ENCODE data around the gene ANK3. TPM values are rescaled to one million over a fixed set of nuclear protein-coding genes. Genes with fewer than 3 reads are reported as not detected.

The ANK3 gene
- total and polyA plus RNA-seq, 8 donors: 3.6 to 115 (median 31.1) TPM

- H3K36me3 ChIP-seq: peaks cover 0 to 4% (median under 1%) of the 10 kb centered on the region in 4 donors
- intact Hi-C loops (cut with DNase I; ENCODE audit: low total_unique reads): no loop called here
- no peak overlapping the region for H3K4me3 ChIP-seq
- H3K9me3 ChIP-seq: no peaks in the 10 kb centered on the region
- H3K4me1 ChIP-seq: peaks cover 0 to 25% (median 5%) of the 10 kb centered on the region in 4 donors
- DNase-seq: peak; percentile 17 to 59
- peak overlapping the region in 2 of 5 donors; percentile 54 to 56 for H3K27ac ChIP-seq
- TF ChIP-seq, protein P1, sequence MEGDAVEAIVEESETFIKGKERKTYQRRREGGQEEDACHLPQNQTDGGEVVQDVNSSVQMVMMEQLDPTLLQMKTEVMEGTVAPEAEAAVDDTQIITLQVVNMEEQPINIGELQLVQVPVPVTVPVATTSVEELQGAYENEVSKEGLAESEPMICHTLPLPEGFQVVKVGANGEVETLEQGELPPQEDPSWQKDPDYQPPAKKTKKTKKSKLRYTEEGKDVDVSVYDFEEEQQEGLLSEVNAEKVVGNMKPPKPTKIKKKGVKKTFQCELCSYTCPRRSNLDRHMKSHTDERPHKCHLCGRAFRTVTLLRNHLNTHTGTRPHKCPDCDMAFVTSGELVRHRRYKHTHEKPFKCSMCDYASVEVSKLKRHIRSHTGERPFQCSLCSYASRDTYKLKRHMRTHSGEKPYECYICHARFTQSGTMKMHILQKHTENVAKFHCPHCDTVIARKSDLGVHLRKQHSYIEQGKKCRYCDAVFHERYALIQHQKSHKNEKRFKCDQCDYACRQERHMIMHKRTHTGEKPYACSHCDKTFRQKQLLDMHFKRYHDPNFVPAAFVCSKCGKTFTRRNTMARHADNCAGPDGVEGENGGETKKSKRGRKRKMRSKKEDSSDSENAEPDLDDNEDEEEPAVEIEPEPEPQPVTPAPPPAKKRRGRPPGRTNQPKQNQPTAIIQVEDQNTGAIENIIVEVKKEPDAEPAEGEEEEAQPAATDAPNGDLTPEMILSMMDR (IDR thresholded peaks at IDR 0.05): no peak
- TF ChIP-seq POLR2A (IDR thresholded peaks at IDR 0.05) (no peak), EP300 (IDR thresholded peaks at IDR 0.05) (no peak), POLR2AphosphoS5 (IDR thresholded peaks at IDR 0.05) (peak in 2 of 3 donors; percentile 6 to 50)
- 43 to 59% (median 49%) methylated on average over 14 of the region's 14 CpGs for WGBS, 5 donors
- no peaks in the 10 kb centered on the region for H3K27me3 ChIP-seq
Observed at GRCh38 chr10:60186315-60187071, 203.2 kb downstream of the ANK3 start.

DNA sequence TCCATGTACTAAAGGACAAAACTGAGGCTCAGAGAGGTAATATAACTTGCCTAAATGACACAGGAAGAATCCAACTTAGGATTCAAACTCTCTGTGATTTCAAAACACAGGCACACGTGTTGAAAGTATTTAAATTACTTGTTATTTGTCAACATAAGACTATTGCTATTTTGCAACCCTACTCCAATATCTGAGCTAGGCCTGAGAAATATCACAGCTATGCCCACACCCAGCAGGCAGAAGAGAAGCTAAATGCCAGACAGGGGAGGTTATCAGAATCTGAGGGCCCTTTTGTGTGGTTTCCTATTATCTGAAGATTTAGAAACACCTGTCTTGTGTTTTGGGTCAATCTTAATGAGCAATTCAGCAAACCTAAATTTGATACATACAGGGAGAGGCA, 204.3 kb downstream of the ANK3 start:
- H3K4me1 ChIP-seq: peaks cover 0 to 25% (median 5%) of the 10 kb centered on the region in 4 donors
- intact Hi-C loops (cut with DNase I; ENCODE audit: low total_unique reads): no loop called here
- WGBS, 5 donors: 48 to 58% (median 50%) methylated on average over 1 of the region's 1 CpG

GRCh38 chr10:60182691-60183090, 207.0 kb downstream of the ANK3 start:
- Histone ChIP-seq H3K36me3 (peaks cover 0 to 15% (median 6%) of the 10 kb centered on the region in 4 donors), H3K27ac (no peak overlapping the region), H3K9me3 (no peaks in the 10 kb centered on the region), H3K4me3 (no peak overlapping the region), H3K27me3 (no peaks in the 10 kb centered on the region), H3K4me1 (peaks cover 0 to 20% (median 5%) of the 10 kb centered on the region in 4 donors)
- intact Hi-C loops (cut with DNase I; ENCODE audit: low total_unique reads): no loop called here
- WGBS, 5 donors: 71 to 88% (median 75%) methylated on average over 1 of the region's 1 CpG
- TF ChIP-seq POLR2A (IDR thresholded peaks at IDR 0.05) (no peak), EP300 (IDR thresholded peaks at IDR 0.05) (no peak), POLR2AphosphoS5 (IDR thresholded peaks at IDR 0.05) (no peak)
- TF ChIP-seq, protein P1 (IDR thresholded peaks at IDR 0.05): no peak
- DNase-seq: no peak

More for the DNA sequence above, 204.3 kb downstream of the ANK3 start:
- no peak for DNase-seq
- Histone ChIP-seq H3K4me3 (no peak overlapping the region), H3K36me3 (peaks cover 0 to 12% (median 5%) of the 10 kb centered on the region in 4 donors), H3K27me3 (no peaks in the 10 kb centered on the region), H3K9me3 (no peaks in the 10 kb centered on the region), H3K27ac (no peak overlapping the region)
- no peak for TF ChIP-seq POLR2A (IDR thresholded peaks at IDR 0.05)
- TF ChIP-seq, protein P1 (IDR thresholded peaks at IDR 0.05): no peak
- TF ChIP-seq EP300 (IDR thresholded peaks at IDR 0.05): no peak
- no peak for TF ChIP-seq POLR2AphosphoS5 (IDR thresholded peaks at IDR 0.05)

DNA sequence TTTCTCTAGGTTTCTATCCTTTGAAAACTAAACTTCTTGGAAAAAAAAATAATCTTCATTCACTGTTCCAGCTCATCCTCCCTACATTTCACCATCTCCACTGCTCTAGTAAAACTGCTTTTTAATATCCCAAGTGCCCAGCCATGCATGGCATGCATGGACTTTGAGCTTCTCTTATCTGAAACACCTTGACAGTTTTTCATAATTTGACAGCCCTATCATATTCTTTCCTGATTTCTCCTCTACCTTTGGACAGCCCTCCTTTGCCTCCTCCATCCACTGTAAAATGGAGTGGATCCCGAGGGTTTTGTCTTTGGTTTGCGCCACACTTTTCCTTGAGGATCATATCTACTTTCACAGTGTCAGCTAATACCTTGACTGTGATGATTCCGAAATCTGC, 212.8 kb downstream of the ANK3 start:
- TF ChIP-seq, protein P1 (IDR thresholded peaks at IDR 0.05): no peak
- TF ChIP-seq POLR2A (IDR thresholded peaks at IDR 0.05) (no peak), EP300 (IDR thresholded peaks at IDR 0.05) (no peak), POLR2AphosphoS5 (IDR thresholded peaks at IDR 0.05) (no peak)
- Histone ChIP-seq H3K4me1 (peaks cover 0 to 15% (median 5%) of the 10 kb centered on the region in 4 donors), H3K9me3 (no peaks in the 10 kb centered on the region), H3K36me3 (peaks cover 0 to 12% (median 6%) of the 10 kb centered on the region in 4 donors), H3K27ac (no peak overlapping the region), H3K27me3 (no peaks in the 10 kb centered on the region), H3K4me3 (no peak overlapping the region)
- peak in 1 of 2 donors; percentile 24 for DNase-seq
- intact Hi-C loops (cut with DNase I; ENCODE audit: low total_unique reads): no loop called here
- WGBS, 5 donors: 75 to 89% (median 80%) methylated on average over 3 of the region's 3 CpGs
